Measurements from ENCODE around the gene SEMA3E.

GRCh38 chr7:83326223-83326622 is 322.7 kb downstream of the SEMA3E start:
- no peak for TF ChIP-seq GATA3 (IDR thresholded peaks at IDR 0.05; ENCODE audit: low read depth, low read length)
- TF ChIP-seq GATA2 (IDR thresholded peaks at IDR 0.05; ENCODE audit: low read depth, low read length), result no peak
